ENCODE data around the gene AQR.
"Not testable (repeated sequence)": the region's sequence is repeated elsewhere in the genome, so short reads cannot be mapped to it uniquely, and the experiment has no call there.

Gene AQR

DNA sequence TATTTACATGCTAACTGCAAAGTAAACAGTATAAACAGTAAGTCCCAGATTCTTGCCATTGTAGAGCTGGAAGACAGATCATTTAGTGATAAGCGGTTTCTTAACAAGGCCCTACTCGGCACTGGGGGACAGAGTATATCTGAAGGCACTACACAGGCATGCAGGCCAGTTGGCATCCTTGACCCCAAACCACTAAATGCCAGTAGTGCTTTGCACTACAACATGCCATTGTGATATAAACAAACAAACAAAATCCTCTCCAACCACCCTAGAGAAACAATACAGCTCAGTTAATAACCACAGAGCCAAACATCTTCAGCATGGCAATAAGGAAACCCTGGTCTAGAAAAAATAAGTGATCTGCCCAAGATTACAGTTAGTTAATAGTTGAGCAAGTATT lies 5.3 kb downstream of the AQR start:
- no peak for DNase-seq (ENCODE audit: low read depth)
- H3K4me3 ChIP-seq (ENCODE audit: low read depth, low read length), result no peak overlapping the region

DNA sequence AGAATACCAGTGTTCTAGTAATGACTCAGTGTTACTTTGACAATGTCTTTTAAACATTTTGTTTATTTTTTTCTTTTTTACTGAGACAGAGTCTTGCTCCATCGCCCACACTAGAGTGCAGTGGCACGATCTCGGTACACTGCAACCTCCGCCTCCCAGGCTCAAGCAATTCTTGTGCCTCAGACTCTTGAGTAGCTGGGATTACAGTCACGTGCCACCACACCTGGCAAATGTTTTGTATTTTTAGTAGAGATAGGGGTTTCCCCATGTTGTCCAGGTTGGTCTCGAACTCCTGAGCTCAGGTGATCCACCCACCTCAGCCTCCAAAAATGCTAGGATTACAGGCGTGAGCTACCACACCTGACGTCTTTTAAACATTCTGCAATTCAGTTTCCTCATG lies 15.7 kb downstream of the AQR start:
- no peak for DNase-seq (ENCODE audit: low read depth)
- no peak overlapping the region for H3K4me3 ChIP-seq (ENCODE audit: low read depth, low read length)
- TF ChIP-seq, protein P1, sequence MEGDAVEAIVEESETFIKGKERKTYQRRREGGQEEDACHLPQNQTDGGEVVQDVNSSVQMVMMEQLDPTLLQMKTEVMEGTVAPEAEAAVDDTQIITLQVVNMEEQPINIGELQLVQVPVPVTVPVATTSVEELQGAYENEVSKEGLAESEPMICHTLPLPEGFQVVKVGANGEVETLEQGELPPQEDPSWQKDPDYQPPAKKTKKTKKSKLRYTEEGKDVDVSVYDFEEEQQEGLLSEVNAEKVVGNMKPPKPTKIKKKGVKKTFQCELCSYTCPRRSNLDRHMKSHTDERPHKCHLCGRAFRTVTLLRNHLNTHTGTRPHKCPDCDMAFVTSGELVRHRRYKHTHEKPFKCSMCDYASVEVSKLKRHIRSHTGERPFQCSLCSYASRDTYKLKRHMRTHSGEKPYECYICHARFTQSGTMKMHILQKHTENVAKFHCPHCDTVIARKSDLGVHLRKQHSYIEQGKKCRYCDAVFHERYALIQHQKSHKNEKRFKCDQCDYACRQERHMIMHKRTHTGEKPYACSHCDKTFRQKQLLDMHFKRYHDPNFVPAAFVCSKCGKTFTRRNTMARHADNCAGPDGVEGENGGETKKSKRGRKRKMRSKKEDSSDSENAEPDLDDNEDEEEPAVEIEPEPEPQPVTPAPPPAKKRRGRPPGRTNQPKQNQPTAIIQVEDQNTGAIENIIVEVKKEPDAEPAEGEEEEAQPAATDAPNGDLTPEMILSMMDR (IDR thresholded peaks at IDR 0.05; ENCODE audit: insufficient read depth, low read depth, low read length, missing control alignments), result no peak

More for the DNA sequence above, 5.3 kb downstream of the AQR start:
- TF ChIP-seq, protein P1 (IDR thresholded peaks at IDR 0.05; ENCODE audit: insufficient read depth, low read depth, low read length, missing control alignments), result no peak

DNA sequence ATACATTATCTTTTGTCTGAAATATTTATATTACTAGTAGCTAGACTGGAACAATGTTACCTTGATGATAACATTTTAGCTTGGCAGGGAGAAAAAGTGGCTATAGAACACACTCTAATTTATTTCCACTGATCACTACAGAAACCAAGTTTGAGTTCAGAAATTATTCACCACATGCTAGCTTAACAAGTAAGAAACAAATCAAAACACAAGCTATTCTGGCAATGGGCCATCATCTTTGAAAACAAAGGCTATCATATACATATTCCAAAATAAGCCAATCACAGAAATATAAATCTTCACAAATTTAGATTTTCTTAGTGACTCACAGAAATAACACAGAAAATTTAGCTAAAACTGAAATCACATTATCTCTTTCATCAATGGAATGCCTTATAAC lies 17.1 kb downstream of the AQR start:
- TF ChIP-seq, protein P1 (IDR thresholded peaks at IDR 0.05; ENCODE audit: insufficient read depth, low read depth, low read length, missing control alignments), result no peak
- H3K4me3 ChIP-seq (ENCODE audit: low read depth, low read length), result no peak overlapping the region
- no peak for DNase-seq (ENCODE audit: low read depth)

DNA sequence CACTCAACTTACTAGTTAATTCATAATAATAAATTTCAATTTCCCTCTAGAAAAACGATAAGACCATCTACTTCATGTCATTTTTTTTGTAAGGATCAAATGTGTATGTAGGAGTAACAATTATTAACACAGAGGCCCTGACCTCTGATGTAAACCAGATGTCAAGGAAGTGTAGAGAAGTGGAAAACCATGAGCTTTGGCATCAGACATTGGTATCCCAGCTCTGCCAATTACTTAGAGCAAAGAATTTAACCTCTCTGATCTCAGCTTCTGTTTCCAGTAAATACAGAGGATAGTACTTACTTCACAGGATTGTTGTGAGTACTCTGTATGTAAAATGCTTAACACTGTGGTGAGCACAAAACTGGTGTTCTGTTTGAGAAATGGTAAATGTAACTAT lies 17.5 kb downstream of the AQR start:
- no peak for DNase-seq (ENCODE audit: low read depth)
- no peak overlapping the region for H3K4me3 ChIP-seq (ENCODE audit: low read depth, low read length)
- TF ChIP-seq, protein P1 (IDR thresholded peaks at IDR 0.05; ENCODE audit: insufficient read depth, low read depth, low read length, missing control alignments), result no peak

DNA sequence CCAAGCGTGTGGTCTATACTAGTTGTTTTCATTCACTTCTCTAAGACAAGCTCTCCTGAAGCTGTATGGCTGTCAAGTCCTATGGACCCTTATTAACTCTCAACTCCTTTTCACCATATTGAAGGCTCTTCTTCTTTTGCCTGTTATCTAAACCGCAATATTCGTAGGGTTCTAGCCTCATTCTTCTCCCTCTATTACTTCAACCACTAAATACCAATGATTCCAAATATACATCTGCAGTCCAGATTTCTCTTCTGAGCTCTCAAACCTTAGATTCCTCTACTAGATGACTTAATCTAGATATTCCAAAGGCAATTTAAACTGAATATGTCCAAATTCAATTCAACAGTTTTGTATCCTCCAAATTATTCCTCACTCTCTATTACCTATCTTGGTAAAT lies 24.6 kb downstream of the AQR start:
- TF ChIP-seq, protein P1 (IDR thresholded peaks at IDR 0.05; ENCODE audit: insufficient read depth, low read depth, low read length, missing control alignments), result no peak
- no peak overlapping the region for H3K4me3 ChIP-seq (ENCODE audit: low read depth, low read length)
- no peak for DNase-seq (ENCODE audit: low read depth)

DNA sequence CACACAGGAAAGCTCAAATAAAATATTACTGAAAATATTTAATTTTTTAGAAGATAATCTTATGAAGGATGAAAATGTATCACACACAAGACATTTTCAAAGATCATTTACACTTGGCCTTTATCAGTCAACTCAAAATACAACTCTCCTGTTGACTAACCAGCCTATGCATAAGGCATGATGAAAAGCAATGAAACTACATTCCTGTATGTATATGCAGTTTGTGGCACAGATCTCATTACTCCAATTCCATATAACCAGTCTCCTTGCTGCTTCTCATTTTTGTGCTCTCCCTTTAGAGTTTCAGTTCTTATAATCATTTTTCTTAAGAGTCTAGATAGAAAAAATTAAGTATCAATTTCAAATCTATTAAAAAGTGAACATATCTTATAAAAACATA lies 25.8 kb downstream of the AQR start:
- TF ChIP-seq, protein P1 (IDR thresholded peaks at IDR 0.05; ENCODE audit: insufficient read depth, low read depth, low read length, missing control alignments), result no peak
- H3K4me3 ChIP-seq (ENCODE audit: low read depth, low read length), result no peak overlapping the region
- DNase-seq (ENCODE audit: low read depth), result no peak

DNA sequence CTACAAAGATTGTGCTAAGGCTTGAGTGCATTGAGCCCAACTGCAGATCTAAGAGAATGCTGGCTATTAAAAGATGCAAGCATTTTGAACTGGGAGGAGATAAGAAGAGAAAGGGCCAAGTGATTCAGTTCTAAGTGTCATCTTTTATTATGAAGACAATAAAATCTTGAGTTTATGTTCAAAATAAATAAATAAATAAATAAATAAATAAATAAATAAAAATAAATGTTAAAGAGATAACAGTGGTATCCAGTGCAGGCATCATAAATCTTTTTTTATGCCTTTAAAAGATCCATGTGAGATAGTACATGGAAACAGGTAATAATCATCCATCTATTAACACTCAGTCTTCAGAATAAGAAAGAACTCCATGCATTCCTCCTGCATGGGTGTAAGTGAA lies 26.3 kb downstream of the AQR start:
- DNase-seq (ENCODE audit: low read depth); H3K4me3 ChIP-seq (ENCODE audit: low read depth, low read length): not testable (repeated sequence)

All from GM12865 (cell line).